Natural killer cell treated with Interleukin-12 subunit alpha and Interleukin-12 subunit beta and Interleukin-15 and Interleukin-18, amount 100 ng/mL, for 72 hours (primary cell): ENCODE results near the gene SLCO4A1. TPM values are rescaled to one million over a fixed set of nuclear protein-coding genes. Genes with fewer than 3 reads are reported as not detected.
A peak's percentile ranks its signal among the peaks of the same experiment; 100 is the strongest.

ENCODE experiments used
- ATAC-seq, 2 donors: fragments of 150-1000 bp; cut with Tn5 transposase in 1 of 2; sonication (Bioruptor Pico), chemical (Tn5 transposase) in 1 of 2; 2 replicates each; pipeline ENCODE4 v1.10.0; 2021
- DNase-seq: peaks from one replicate; pipeline ENCODE4 v3.0.0; 2022; ENCODE audit warnings: low spot score
- H3K27ac Mint-ChIP-seq, 2 donors: 1 replicate in 1 of 2; 2 replicates in 1 of 2; pipeline ENCODE4 v1.8.0; 2022; ENCODE audit warnings: mixed read lengths in 2 of 2, mild to moderate bottlenecking in 1 of 2, moderate library complexity in 1 of 2
- H3K27me3 Mint-ChIP-seq, 2 donors: 1 replicate in 1 of 2; 2 replicates in 1 of 2; pipeline ENCODE4 v1.8.0; 2022; ENCODE audit warnings: mixed read lengths in 2 of 2
- H3K36me3 Mint-ChIP-seq: one replicate; pipeline ENCODE4 v1.8.0; 2022; ENCODE audit warnings: mixed read lengths
- H3K4me1 Mint-ChIP-seq, 2 donors: 1 replicate in 1 of 2; 2 replicates in 1 of 2; pipeline ENCODE4 v1.8.0; 2022; ENCODE audit warnings: low read depth in 2 of 2, mixed read lengths in 2 of 2, mild to moderate bottlenecking in 1 of 2
- H3K4me3 Mint-ChIP-seq: one replicate; pipeline ENCODE4 v1.8.0; 2022; ENCODE audit warnings: mixed read lengths
- H3K9me3 Mint-ChIP-seq: 2 replicates; pipeline ENCODE4 v1.8.0; 2022; ENCODE audit warnings: mixed read lengths
- total RNA-seq, 2 donors: library from RNA; stranded (reverse); gene quantifications; one replicate each; pipeline ENCODE4 v1.2.3, GENCODE V29; 2022

The SLCO4A1 gene
- total RNA-seq, 2 donors from 2014 or later, result 42.9 to 88.3 TPM

- DNase-seq (no peak), ATAC-seq (peak; percentile 17 to 48)
- H3K36me3 Mint-ChIP-seq, result no peaks in the 10 kb centered on the region
- no peak overlapping the region for H3K4me3 Mint-ChIP-seq
- peak overlapping the region in 1 of 2 donors; percentile 5 for H3K27ac Mint-ChIP-seq
- peaks cover 0 to 9% of the 10 kb centered on the region in 2 donors for H3K27me3 Mint-ChIP-seq
- peaks cover 0 to 13% of the 10 kb centered on the region in 2 donors for H3K4me1 Mint-ChIP-seq
- H3K9me3 Mint-ChIP-seq, result no peaks in the 10 kb centered on the region
These were observed 43.7 kb downstream of the SLCO4A1 start for GRCh38 chr20:62685781-62686555.

GRCh38 chr20:62686869-62687830 lies 44.8 kb downstream of the SLCO4A1 start:
- no peak for ATAC-seq
- peaks cover 0 to 13% of the 10 kb centered on the region in 2 donors for H3K4me1 Mint-ChIP-seq
- peak overlapping the region in 1 of 2 donors; percentile 5 for H3K27ac Mint-ChIP-seq
- no peaks in the 10 kb centered on the region for H3K9me3 Mint-ChIP-seq
- H3K36me3 Mint-ChIP-seq, result no peaks in the 10 kb centered on the region
- H3K4me3 Mint-ChIP-seq, result no peak overlapping the region
- peaks cover 0 to 9% of the 10 kb centered on the region in 2 donors for H3K27me3 Mint-ChIP-seq
- no peak for DNase-seq

- no peak for ATAC-seq
- DNase-seq, result no peak
- Mint-ChIP-seq H3K9me3 (no peaks in the 10 kb centered on the region), H3K27ac (no peak overlapping the region), H3K4me3 (no peak overlapping the region), H3K36me3 (no peaks in the 10 kb centered on the region), H3K4me1 (peaks cover 5 to 13% of the 10 kb centered on the region in 2 donors), H3K27me3 (peaks cover 0 to 13% of the 10 kb centered on the region in 2 donors)
These were observed 45.8 kb downstream of the SLCO4A1 start for GRCh38 chr20:62688083-62688482.

- DNase-seq, result no peak
These were observed 46.7 kb downstream of the SLCO4A1 start for GRCh38 chr20:62688855-62689460.

GRCh38 chr20:62689861-62690260 lies 47.6 kb downstream of the SLCO4A1 start:
- Mint-ChIP-seq H3K36me3 (no peaks in the 10 kb centered on the region), H3K4me3 (no peak overlapping the region), H3K4me1 (peaks cover 5 to 13% of the 10 kb centered on the region in 2 donors), H3K27me3 (peaks cover 0 to 13% of the 10 kb centered on the region in 2 donors), H3K9me3 (no peaks in the 10 kb centered on the region), H3K27ac (no peak overlapping the region)
- ATAC-seq (no peak), DNase-seq (no peak)

More at GRCh38 chr20:62688855-62689460, 46.7 kb downstream of the SLCO4A1 start:
- peaks cover 5 to 13% of the 10 kb centered on the region in 2 donors for H3K4me1 Mint-ChIP-seq
- H3K27me3 Mint-ChIP-seq, result peaks cover 0 to 13% of the 10 kb centered on the region in 2 donors
- no peaks in the 10 kb centered on the region for H3K9me3 Mint-ChIP-seq
- peak in 1 of 2 donors; percentile 17 for ATAC-seq
- H3K27ac Mint-ChIP-seq, result no peak overlapping the region
- no peak overlapping the region for H3K4me3 Mint-ChIP-seq
- no peaks in the 10 kb centered on the region for H3K36me3 Mint-ChIP-seq

GRCh38 chr20:62690261-62690820 lies 48.0 kb downstream of the SLCO4A1 start:
- Mint-ChIP-seq H3K4me3 (no peak overlapping the region), H3K27ac (no peak overlapping the region), H3K9me3 (no peaks in the 10 kb centered on the region), H3K36me3 (no peaks in the 10 kb centered on the region), H3K27me3 (peaks cover 0 to 11% of the 10 kb centered on the region in 2 donors), H3K4me1 (peaks cover 5 to 13% of the 10 kb centered on the region in 2 donors)
- no peak for DNase-seq
- ATAC-seq, result no peak

GRCh38 chr20:62691487-62691886 lies 49.2 kb downstream of the SLCO4A1 start:
- Mint-ChIP-seq H3K4me3 (no peak overlapping the region), H3K27ac (no peak overlapping the region), H3K4me1 (peaks cover 5 to 11% of the 10 kb centered on the region in 2 donors), H3K27me3 (peaks cover 0 to 6% of the 10 kb centered on the region in 2 donors), H3K9me3 (no peaks in the 10 kb centered on the region), H3K36me3 (no peaks in the 10 kb centered on the region)
- ATAC-seq, result no peak
- no peak for DNase-seq

GRCh38 chr20:62692176-62692575 lies 49.9 kb downstream of the SLCO4A1 start:
- Mint-ChIP-seq H3K27ac (no peak overlapping the region), H3K36me3 (no peaks in the 10 kb centered on the region), H3K4me1 (peaks cover 5 to 9% of the 10 kb centered on the region in 2 donors), H3K9me3 (no peaks in the 10 kb centered on the region), H3K4me3 (no peak overlapping the region), H3K27me3 (peaks cover 0 to 4% of the 10 kb centered on the region in 2 donors)
- ATAC-seq, result no peak
- DNase-seq, result no peak

GRCh38 chr20:62692801-62693523 lies 50.7 kb downstream of the SLCO4A1 start:
- Mint-ChIP-seq H3K4me3 (no peak overlapping the region), H3K4me1 (peaks cover 5 to 7% of the 10 kb centered on the region in 2 donors), H3K9me3 (no peaks in the 10 kb centered on the region), H3K36me3 (no peaks in the 10 kb centered on the region), H3K27ac (no peak overlapping the region), H3K27me3 (peaks cover 0 to 4% of the 10 kb centered on the region in 2 donors)
- ATAC-seq (no peak), DNase-seq (no peak)

- H3K9me3 Mint-ChIP-seq, result no peaks in the 10 kb centered on the region
- peaks cover 0 to 4% of the 10 kb centered on the region in 2 donors for H3K27me3 Mint-ChIP-seq
- no peak for ATAC-seq
- no peak for DNase-seq
- no peak overlapping the region for H3K4me3 Mint-ChIP-seq
- no peak overlapping the region for H3K27ac Mint-ChIP-seq
- H3K36me3 Mint-ChIP-seq, result no peaks in the 10 kb centered on the region
- H3K4me1 Mint-ChIP-seq, result peaks cover 5 to 7% of the 10 kb centered on the region in 2 donors
These were observed 51.2 kb downstream of the SLCO4A1 start for GRCh38 chr20:62693524-62693922.

GRCh38 chr20:62694106-62694505 lies 51.8 kb downstream of the SLCO4A1 start:
- Mint-ChIP-seq H3K36me3 (no peaks in the 10 kb centered on the region), H3K27me3 (peaks cover 0 to 4% of the 10 kb centered on the region in 2 donors), H3K9me3 (no peaks in the 10 kb centered on the region), H3K4me3 (no peak overlapping the region), H3K4me1 (peaks cover 5 to 7% of the 10 kb centered on the region in 2 donors), H3K27ac (no peak overlapping the region)
- ATAC-seq (no peak), DNase-seq (no peak)

GRCh38 chr20:62694868-62695267 lies 52.6 kb downstream of the SLCO4A1 start:
- H3K27ac Mint-ChIP-seq, result no peak overlapping the region
- peaks cover 0 to 4% of the 10 kb centered on the region in 2 donors for H3K27me3 Mint-ChIP-seq
- H3K9me3 Mint-ChIP-seq, result no peaks in the 10 kb centered on the region
- H3K36me3 Mint-ChIP-seq, result no peaks in the 10 kb centered on the region
- no peak overlapping the region for H3K4me3 Mint-ChIP-seq
- DNase-seq (no peak), ATAC-seq (no peak)
- peaks cover 5 to 7% of the 10 kb centered on the region in 2 donors for H3K4me1 Mint-ChIP-seq
